SK-N-SH treated with all-trans-retinoic acid at 6 μM for 48 hours (cell line): Measurements from ENCODE around the gene MROH7.

Source experiments
- ARNTL ChIP-seq: fragments of 450-650 bp; formaldehyde crosslinking; IDR thresholded peaks from 2 replicates; pipeline ENCODE4 v1.5.0; 2020; ENCODE audit warnings: low read depth, mild to moderate bottlenecking, moderate library complexity, borderline replicate concordance
- ISL1 ChIP-seq: fragments of 250-450 bp; sonication (Bioruptor Pico); IDR thresholded peaks from 2 replicates; pipeline ENCODE4 v2.1.2; 2022; ENCODE audit warnings: mild to moderate bottlenecking, moderate library complexity
- ZFP3 ChIP-seq: fragments of 250-450 bp; sonication (Bioruptor Pico); IDR thresholded peaks from 2 replicates; pipeline ENCODE4 v1.5.0; 2020; ENCODE audit warnings: mild to moderate bottlenecking, moderate library complexity
- ZFP30 ChIP-seq: fragments of 450-650 bp; formaldehyde crosslinking; IDR thresholded peaks from 2 replicates; pipeline ENCODE4 v1.5.0; 2022; ENCODE audit warnings: mild to moderate bottlenecking, moderate library complexity
- ZNF70 ChIP-seq: fragments of 450-650 bp; formaldehyde crosslinking; IDR thresholded peaks from 2 replicates; pipeline ENCODE4 v1.5.0; 2020; ENCODE audit warnings: mild to moderate bottlenecking, moderate library complexity
- ZNF8 ChIP-seq: fragments of 450-650 bp; formaldehyde crosslinking; IDR thresholded peaks from 2 replicates; pipeline ENCODE4 v1.5.0; 2020; ENCODE audit warnings: mild to moderate bottlenecking, moderate library complexity

DNA sequence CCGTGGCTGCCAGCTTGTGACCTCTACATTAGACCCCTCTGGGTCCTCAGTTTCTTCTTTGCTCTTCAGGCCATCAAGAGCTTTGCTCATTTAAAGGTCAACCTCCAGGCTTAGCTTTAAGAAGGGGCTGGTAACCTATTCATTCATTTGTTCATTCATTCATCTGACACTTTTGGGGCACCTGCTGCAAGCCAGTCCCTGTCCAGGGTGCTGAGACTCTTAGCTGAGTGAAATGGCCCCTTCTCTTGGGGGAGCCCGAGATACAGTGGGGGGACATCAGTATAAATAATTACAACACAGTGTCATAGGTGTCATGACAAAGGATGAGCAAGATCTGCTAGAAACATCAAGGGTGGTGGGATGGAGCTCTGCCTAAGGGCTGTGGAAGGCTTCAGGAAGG lies 63.6 kb downstream of the MROH7 start:
- TF ChIP-seq ARNTL (CRISPR knock-in tag) (no peak), ZNF70 (CRISPR knock-in tag) (no peak), ISL1 (no peak), ZNF8 (no peak), ZFP30 (no peak), ZFP3 (CRISPR knock-in tag) (no peak)
